Measurements from ENCODE around the gene HOXD10.

HOXD10 gene

GRCh38 chr2:176089843-176090395, 26.7 kb upstream of the HOXD10 start:
- TF ChIP-seq CTCF (conservative IDR thresholded peaks at IDR 0.05) (no peak), ZFX (IDR thresholded peaks at IDR 0.05) (no peak)
- no peak overlapping the region for H3K27ac ChIP-seq

- H3K27ac ChIP-seq: no peak overlapping the region
- no peak for TF ChIP-seq ZFX (IDR thresholded peaks at IDR 0.05)
- no peak for TF ChIP-seq CTCF (conservative IDR thresholded peaks at IDR 0.05)
Measured at GRCh38 chr2:176090862-176091261, 25.7 kb upstream of the HOXD10 start.

GRCh38 chr2:176091329-176092258, 25.0 kb upstream of the HOXD10 start:
- TF ChIP-seq CTCF (conservative IDR thresholded peaks at IDR 0.05) (no peak), ZFX (IDR thresholded peaks at IDR 0.05) (no peak)
- no peak overlapping the region for H3K27ac ChIP-seq

- H3K27ac ChIP-seq: peak within 1 kb of the TSS; percentile 34
- TF ChIP-seq ZFX (IDR thresholded peaks at IDR 0.05): 0 out of 2 replicates have a peak, but pooled peaks have one; percentile 28
- no peak for TF ChIP-seq CTCF (conservative IDR thresholded peaks at IDR 0.05)
Measured at GRCh38 chr2:176092270-176093144, 24.1 kb upstream of the HOXD10 start, which contains the start of gene HOXD13. Gene HOXD13 (plus strand): TSS chr2:176092721. CDS start chr2:176092891, 170 bp downstream.

- H3K27ac ChIP-seq: peak overlapping the region; percentile 34
Measured at GRCh38 chr2:176093145-176093897, 23.3 kb upstream of the HOXD10 start.

GRCh38 chr2:176093898-176094249, 22.7 kb upstream of the HOXD10 start:
- H3K27ac ChIP-seq: no peak overlapping the region
- no peak for TF ChIP-seq CTCF (conservative IDR thresholded peaks at IDR 0.05)
- no peak for TF ChIP-seq ZFX (IDR thresholded peaks at IDR 0.05)

More at GRCh38 chr2:176093145-176093897, 23.3 kb upstream of the HOXD10 start:
- TF ChIP-seq CTCF (conservative IDR thresholded peaks at IDR 0.05) (peak; percentile 41), ZFX (IDR thresholded peaks at IDR 0.05) (no peak)
